Smooth muscle cell (in vitro differentiated cells): ENCODE results near the gene NET1. TPM values are rescaled to one million over a fixed set of nuclear protein-coding genes. Genes with fewer than 3 reads are reported as not detected.

Experiments used
- DNase-seq: peaks from one replicate; lab custom pipeline; 2025; ENCODE audit not compliant: unreplicated experiment; lab: John Stamatoyannopoulos, UW
- H2AFZ ChIP-seq: fragments of 200-600 bp; sonication (generic); 2 replicates; pipeline ENCODE4 v1.6.0; 2016; ENCODE audit warnings: antibody characterized with exemption, low read depth, mild to moderate bottlenecking
- H3F3A ChIP-seq: fragments of 200-600 bp; sonication (generic); 2 replicates; pipeline ENCODE4 v1.6.0; 2017; ENCODE audit warnings: antibody characterized with exemption, low read depth
- H3K27ac ChIP-seq: fragments of 200-600 bp; sonication (generic); 2 replicates; pipeline ENCODE4 v1.5.1; 2016; ENCODE audit warnings: low read depth, mild to moderate bottlenecking
- H3K27me3 ChIP-seq: fragments of 200-600 bp; sonication (generic); 2 replicates; pipeline ENCODE4 v1.6.1; 2016; ENCODE audit warnings: low read depth, mild to moderate bottlenecking
- H3K36me3 ChIP-seq: fragments of 200-600 bp; sonication (generic); 2 replicates; pipeline ENCODE4 v1.5.1; 2016; ENCODE audit warnings: low read depth
- H3K4me1 ChIP-seq: fragments of 200-600 bp; sonication (generic); 2 replicates; pipeline ENCODE4 v1.5.1; 2016; ENCODE audit warnings: low read depth
- H3K4me2 ChIP-seq: fragments of 200-600 bp; sonication (generic); 2 replicates; pipeline ENCODE4 v1.6.0; 2016; ENCODE audit warnings: mild to moderate bottlenecking
- H3K4me3 ChIP-seq: fragments of 200-600 bp; sonication (generic); 2 replicates; pipeline ENCODE4 v1.5.1; 2016; ENCODE audit warnings: mild to moderate bottlenecking
- H3K79me2 ChIP-seq: fragments of 200-600 bp; sonication (generic); 2 replicates; pipeline ENCODE4 v1.6.0; 2016; ENCODE audit warnings: low read depth, mild to moderate bottlenecking
- H3K9ac ChIP-seq: fragments of 200-600 bp; sonication (generic); 2 replicates; pipeline ENCODE4 v1.6.0; 2016; ENCODE audit warnings: low read depth
- H3K9me3 ChIP-seq: fragments of 200-600 bp; sonication (generic); replicated peaks from 2 replicates; pipeline ENCODE4 v1.5.1; 2016; ENCODE audit warnings: low read depth
- H4K20me1 ChIP-seq: fragments of 200-600 bp; sonication (generic); 2 replicates; pipeline ENCODE4 v1.6.0; 2016; ENCODE audit warnings: low read depth
- CTCF ChIP-seq: fragments of 200-600 bp; sonication (generic); IDR thresholded peaks from 2 replicates; pipeline ENCODE4 v1.5.1; 2017; ENCODE audit warnings: borderline replicate concordance, mild to moderate bottlenecking, antibody characterized with exemption; ENCODE audit not compliant: insufficient read depth, poor library complexity, severe bottlenecking
- WGBS: methylation state at CpG from one replicate; pipeline ENCODE4 v1.1.7; 2016; ENCODE audit warnings: low lambda C conversion rate; 5-methylcytosine and 5-hydroxymethylcytosine counted together
- polyA plus RNA-seq: library from polyadenylated mRNA; unstranded; fragments of >200 nt; fragmentation: Nextera tagmentation; extraction: Ambion mirVana; gene quantifications from 2 replicates; pipeline ENCODE4 v1.2.1, GENCODE V29; 2016
- total RNA-seq: library from RNA; depleted of rRNA; stranded (reverse); fragments of >200 nt; gene quantifications from 2 replicates; pipeline ENCODE4 v1.2.3, GENCODE V29; 2014

The NET1 gene
- total and polyA plus RNA-seq, 2 experiments from 2014 or later: 49.5 to 123 TPM

GRCh38 chr10:5486853-5487235 is 74.5 kb downstream of the NET1 start:
- no peak overlapping the region for H3K4me2 ChIP-seq
- WGBS: 78% methylated on average over 7 of the region's 9 CpGs
- no peak overlapping the region for H3K4me3 ChIP-seq
- H4K20me1 ChIP-seq: no peaks in the 10 kb centered on the region
- no peaks in the 10 kb centered on the region for H3K27me3 ChIP-seq
- H3K9ac ChIP-seq: no peak overlapping the region
- DNase-seq: no peak
- no peaks in the 10 kb centered on the region for H3K4me1 ChIP-seq
- H3F3A ChIP-seq: no peaks in the 10 kb centered on the region
- no peak overlapping the region for H3K27ac ChIP-seq
- H3K79me2 ChIP-seq: no peaks in the 10 kb centered on the region
- H3K36me3 ChIP-seq: no peaks in the 10 kb centered on the region
- no peak overlapping the region for H2AFZ ChIP-seq
- TF ChIP-seq CTCF: no peak
- H3K9me3 ChIP-seq: no peaks in the 10 kb centered on the region

GRCh38 chr10:5488272-5489161 is 76.2 kb downstream of the NET1 start:
- no peak for TF ChIP-seq CTCF
- Histone ChIP-seq H3K4me1 (no peaks in the 10 kb centered on the region), H3K4me3 (no peak overlapping the region), H3K36me3 (no peaks in the 10 kb centered on the region), H3K9me3 (no peaks in the 10 kb centered on the region), H3F3A (no peaks in the 10 kb centered on the region), H3K79me2 (no peaks in the 10 kb centered on the region), H4K20me1 (no peaks in the 10 kb centered on the region), H3K27me3 (no peaks in the 10 kb centered on the region), H3K27ac (no peak overlapping the region), H3K4me2 (no peak overlapping the region), H3K9ac (no peak overlapping the region), H2AFZ (no peak overlapping the region)
- WGBS: 86% methylated on average over 27 of the region's 27 CpGs
- DNase-seq: no peak

GRCh38 chr10:5490032-5490431 is 77.7 kb downstream of the NET1 start:
- no peaks in the 10 kb centered on the region for H3K27me3 ChIP-seq
- no peak overlapping the region for H2AFZ ChIP-seq
- H3K9ac ChIP-seq: no peak overlapping the region
- no peak overlapping the region for H3K27ac ChIP-seq
- no peaks in the 10 kb centered on the region for H3K4me1 ChIP-seq
- H3K36me3 ChIP-seq: no peaks in the 10 kb centered on the region
- no peaks in the 10 kb centered on the region for H4K20me1 ChIP-seq
- DNase-seq: no peak
- no peak overlapping the region for H3K4me3 ChIP-seq
- no peaks in the 10 kb centered on the region for H3K79me2 ChIP-seq
- TF ChIP-seq CTCF: no peak
- no peak overlapping the region for H3K4me2 ChIP-seq
- no peaks in the 10 kb centered on the region for H3K9me3 ChIP-seq
- WGBS: 92% methylated on average over 4 of the region's 4 CpGs
- no peaks in the 10 kb centered on the region for H3F3A ChIP-seq
